ENCODE data around the gene ESYT1.
A peak's percentile ranks its signal among the peaks of the same experiment; 100 is the strongest.

The ESYT1 gene

DNA sequence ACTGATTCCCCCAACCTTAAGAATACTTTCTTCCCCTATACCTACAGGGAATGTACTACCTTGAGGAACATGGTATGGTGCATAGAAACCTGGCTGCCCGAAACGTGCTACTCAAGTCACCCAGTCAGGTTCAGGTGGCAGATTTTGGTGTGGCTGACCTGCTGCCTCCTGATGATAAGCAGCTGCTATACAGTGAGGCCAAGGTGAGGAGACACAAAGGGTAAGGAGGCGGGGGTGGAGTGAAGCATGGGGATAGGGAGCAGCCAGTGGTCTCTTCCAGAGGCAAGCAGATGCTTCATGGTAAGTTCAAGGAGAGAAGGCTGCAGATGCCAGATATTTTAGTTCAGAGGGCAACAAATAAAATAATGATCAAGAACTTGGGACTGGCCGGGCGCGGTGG is 30.3 kb upstream of the ESYT1 start:
- CTCF ChIA-PET: interaction anchor here (1.0 to 2.0 kb wide), 2 partner anchors 12 to 18 kb away, joined by 4 to 6 read pairs; no protein-coding TSS in a partner anchor
- H3K4me3 ChIP-seq (ENCODE audit: low read depth, low read length): no peak overlapping the region
- H3K27ac ChIP-seq (ENCODE audit: extremely low read depth, low read depth, low read length): no peak overlapping the region
- H3K36me3 ChIP-seq (ENCODE audit: control insufficient read depth in 2 of 2, insufficient read depth in 1 of 2, low read length in 2 of 2): peaks cover 0 to 21% of the 10 kb centered on the region in 2 experiments; a peak in 2 of 3 replicates
- no peaks in the 10 kb centered on the region for H3K4me1 ChIP-seq (ENCODE audit: control insufficient read depth, insufficient read depth, low read length)
- POLR2A ChIA-PET: no interaction called here
- no peaks in the 10 kb centered on the region for H3K9me3 ChIP-seq (ENCODE audit: control insufficient read depth, insufficient read depth, low read depth, low read length)
- TF ChIP-seq ZNF76 (tag by site-specific recombination; IDR thresholded peaks at IDR 0.05; ENCODE audit: borderline replicate concordance, low read depth) (no peak), ZNF585B (tag by site-specific recombination; IDR thresholded peaks at IDR 0.05) (no peak), ZNF664 (tag by site-specific recombination; IDR thresholded peaks at IDR 0.05) (no peak), ZNF629 (tag by site-specific recombination; IDR thresholded peaks at IDR 0.05) (no peak)
- TF ChIP-seq, protein P1, sequence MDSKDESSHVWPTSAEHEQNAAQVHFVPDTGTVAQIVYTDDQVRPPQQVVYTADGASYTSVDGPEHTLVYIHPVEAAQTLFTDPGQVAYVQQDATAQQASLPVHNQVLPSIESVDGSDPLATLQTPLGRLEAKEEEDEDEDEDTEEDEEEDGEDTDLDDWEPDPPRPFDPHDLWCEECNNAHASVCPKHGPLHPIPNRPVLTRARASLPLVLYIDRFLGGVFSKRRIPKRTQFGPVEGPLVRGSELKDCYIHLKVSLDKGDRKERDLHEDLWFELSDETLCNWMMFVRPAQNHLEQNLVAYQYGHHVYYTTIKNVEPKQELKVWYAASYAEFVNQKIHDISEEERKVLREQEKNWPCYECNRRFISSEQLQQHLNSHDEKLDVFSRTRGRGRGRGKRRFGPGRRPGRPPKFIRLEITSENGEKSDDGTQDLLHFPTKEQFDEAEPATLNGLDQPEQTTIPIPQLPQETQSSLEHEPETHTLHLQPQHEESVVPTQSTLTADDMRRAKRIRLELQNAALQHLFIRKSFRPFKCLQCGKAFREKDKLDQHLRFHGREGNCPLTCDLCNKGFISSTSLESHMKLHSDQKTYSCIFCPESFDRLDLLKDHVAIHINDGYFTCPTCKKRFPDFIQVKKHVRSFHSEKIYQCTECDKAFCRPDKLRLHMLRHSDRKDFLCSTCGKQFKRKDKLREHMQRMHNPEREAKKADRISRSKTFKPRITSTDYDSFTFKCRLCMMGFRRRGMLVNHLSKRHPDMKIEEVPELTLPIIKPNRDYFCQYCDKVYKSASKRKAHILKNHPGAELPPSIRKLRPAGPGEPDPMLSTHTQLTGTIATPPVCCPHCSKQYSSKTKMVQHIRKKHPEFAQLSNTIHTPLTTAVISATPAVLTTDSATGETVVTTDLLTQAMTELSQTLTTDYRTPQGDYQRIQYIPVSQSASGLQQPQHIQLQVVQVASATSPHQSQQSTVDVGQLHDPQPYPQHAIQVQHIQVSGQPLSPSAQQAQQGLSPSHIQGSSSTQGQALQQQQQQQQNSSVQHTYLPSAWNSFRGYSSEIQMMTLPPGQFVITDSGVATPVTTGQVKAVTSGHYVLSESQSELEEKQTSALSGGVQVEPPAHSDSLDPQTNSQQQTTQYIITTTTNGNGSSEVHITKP (tag by site-specific recombination; IDR thresholded peaks at IDR 0.05): peak; percentile 53; the same call in 1 of the 2 replicates

DNA sequence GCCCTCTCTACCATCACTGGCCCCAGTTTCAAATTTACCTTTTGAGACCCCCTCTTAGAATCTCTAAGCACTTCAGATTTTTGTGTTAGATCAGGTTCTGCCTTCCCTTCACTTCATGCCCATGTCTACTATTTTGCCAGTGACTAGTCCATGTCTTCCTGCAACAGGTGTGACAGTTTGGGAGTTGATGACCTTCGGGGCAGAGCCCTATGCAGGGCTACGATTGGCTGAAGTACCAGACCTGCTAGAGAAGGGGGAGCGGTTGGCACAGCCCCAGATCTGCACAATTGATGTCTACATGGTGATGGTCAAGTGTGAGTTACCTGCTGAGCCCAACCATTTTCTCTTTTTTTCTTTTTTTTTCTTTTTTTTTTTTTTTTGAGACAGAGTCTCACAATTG is 29.5 kb upstream of the ESYT1 start:
- Histone ChIP-seq H3K36me3 (ENCODE audit: control insufficient read depth in 2 of 2, insufficient read depth in 1 of 2, low read length in 2 of 2) (peaks cover 0 to 16% of the 10 kb centered on the region in 2 experiments; a peak in 2 of 3 replicates), H3K4me3 (ENCODE audit: low read depth, low read length) (no peak overlapping the region), H3K27ac (ENCODE audit: extremely low read depth, low read depth, low read length) (no peak overlapping the region), H3K4me1 (ENCODE audit: control insufficient read depth, insufficient read depth, low read length) (no peaks in the 10 kb centered on the region), H3K9me3 (ENCODE audit: control insufficient read depth, insufficient read depth, low read depth, low read length) (no peaks in the 10 kb centered on the region)
- CTCF ChIA-PET: interaction anchor here (0.6 to 1.0 kb wide), 4 partner anchors 19 to 1448 kb away, joined by 3 to 8 read pairs (median 4); partner anchors contain the start of gene DCTN2
- no peak for TF ChIP-seq ZNF350 (tag by site-specific recombination; IDR thresholded peaks at IDR 0.05)
- 0 out of 2 replicates have a peak, but pooled peaks have one; percentile 25 for TF ChIP-seq ZNF341 (tag by site-specific recombination; IDR thresholded peaks at IDR 0.05; ENCODE audit: low read depth)
- TF ChIP-seq ZNF544 (tag by site-specific recombination; IDR thresholded peaks at IDR 0.05): no peak
- TF ChIP-seq ZNF514 (tag by site-specific recombination; IDR thresholded peaks at IDR 0.05): no peak
- peak; percentile 78 for TF ChIP-seq SCRT2 (tag by site-specific recombination; IDR thresholded peaks at IDR 0.05)
- TF ChIP-seq SCRT1 (tag by site-specific recombination; IDR thresholded peaks at IDR 0.05; ENCODE audit: borderline replicate concordance): 0 out of 2 replicates have a peak, but pooled peaks have one; percentile 50
- no peak for TF ChIP-seq ZNF621 (tag by site-specific recombination; IDR thresholded peaks at IDR 0.05)
- TF ChIP-seq ZNF654 (tag by site-specific recombination; IDR thresholded peaks at IDR 0.05; ENCODE audit: low read depth): no peak
- no peak for TF ChIP-seq HOXD13 (CRISPR knock-in tag; IDR thresholded peaks at IDR 0.05; ENCODE audit: borderline replicate concordance)
- no peak for TF ChIP-seq ZNF302 (tag by site-specific recombination; IDR thresholded peaks at IDR 0.05; ENCODE audit: low read depth)
- TF ChIP-seq GLIS2 (tag by site-specific recombination; IDR thresholded peaks at IDR 0.05): no peak
- POLR2A ChIA-PET: no interaction called here

GRCh38 chr12:56099787-56100186 is 28.3 kb upstream of the ESYT1 start:
- ChIA-PET CTCF (interaction anchor here (0.5 to 1.0 kb wide), 2 partner anchors 38 to 363 kb away, joined by 4 read pairs; no protein-coding TSS in a partner anchor), POLR2A (no interaction called here)
- Histone ChIP-seq H3K36me3 (ENCODE audit: control insufficient read depth in 2 of 2, insufficient read depth in 1 of 2, low read length in 2 of 2) (peaks cover 0 to 13% of the 10 kb centered on the region in 2 experiments; a peak in 2 of 3 replicates), H3K9me3 (ENCODE audit: control insufficient read depth, insufficient read depth, low read depth, low read length) (no peaks in the 10 kb centered on the region), H3K27ac (ENCODE audit: extremely low read depth, low read depth, low read length) (no peak overlapping the region), H3K4me1 (ENCODE audit: control insufficient read depth, insufficient read depth, low read length) (no peaks in the 10 kb centered on the region), H3K4me3 (ENCODE audit: low read depth, low read length) (no peak overlapping the region)
- TF ChIP-seq SCRT2 (tag by site-specific recombination; IDR thresholded peaks at IDR 0.05) (no peak), OSR2 (tag by site-specific recombination; IDR thresholded peaks at IDR 0.05) (no peak)
